Transverse colon (tissue), 4 donors: ENCODE results near the gene LYZL4. TPM values are rescaled to one million over a fixed set of nuclear protein-coding genes. Genes with fewer than 3 reads are reported as not detected.

ENCODE experiments used
- DNase-seq: peaks from one replicate; pipeline ENCODE4 v3.0.0-alpha.2; 2019
- H3K27ac ChIP-seq, 4 donors: fragments of 200-600 bp; sonication (generic); 2 replicates each; pipeline ENCODE4 v1.5.1; 2016 to 2018; ENCODE audit warnings: inconsistent platforms in 4 of 4
- H3K27me3 ChIP-seq: fragments of 200-600 bp; sonication (generic); 2 replicates; pipeline ENCODE4 v1.5.1; 2017; ENCODE audit warnings: inconsistent platforms
- H3K36me3 ChIP-seq, 4 donors: fragments of 200-600 bp; sonication (generic); 2 replicates each; pipeline ENCODE4 v1.5.1; 2017 to 2019; ENCODE audit warnings: inconsistent platforms in 4 of 4
- H3K4me1 ChIP-seq, 4 donors: fragments of 200-600 bp; sonication (generic); 2 replicates each; pipeline ENCODE4 v1.5.1; 2017 to 2020; ENCODE audit warnings: inconsistent platforms in 4 of 4
- H3K4me3 ChIP-seq, 4 donors: fragments of 200-600 bp; sonication (generic); 1 replicate in 1 of 4; 2 replicates in 3 of 4; pipeline versions ENCODE4 v1.5.1 to v1.6.1; 2017 to 2019; ENCODE audit warnings: inconsistent platforms in 4 of 4
- H3K9me3 ChIP-seq, 2 donors: fragments of 200-600 bp; sonication (generic); 2 replicates each; pipeline ENCODE4 v1.5.1; 2017 to 2019; ENCODE audit warnings: inconsistent platforms in 2 of 2
- CTCF ChIP-seq, 5 experiments: fragments of 200-600 bp in 3 of 5; fragments of 450-650 bp in 2 of 5; sonication (generic) in 3 of 5; IDR thresholded peaks; 1 replicate in 2 of 5; 2 replicates in 3 of 5; pipeline ENCODE4 v1.5.1; 2016 to 2017; ENCODE audit warnings: antibody characterized with exemption in 5 of 5, inconsistent platforms in 3 of 5, mild to moderate bottlenecking in 2 of 5, moderate library complexity in 1 of 5
- EP300 ChIP-seq: sonication (generic); formaldehyde crosslinking; IDR thresholded peaks from one replicate; pipeline ENCODE4 v1.6.1; 2017; ENCODE audit warnings: antibody characterized with exemption, low read depth
- POLR2A ChIP-seq: fragments of 450-650 bp; IDR thresholded peaks from one replicate; pipeline ENCODE4 v1.6.1; 2016; ENCODE audit warnings: antibody characterized with exemption, mild to moderate bottlenecking, moderate library complexity
- POLR2AphosphoS5 ChIP-seq, 3 donors: sonication (generic); formaldehyde crosslinking; IDR thresholded peaks; one replicate each; pipeline ENCODE4 v1.6.1; 2016; ENCODE audit warnings: antibody characterized with exemption in 3 of 3
- WGBS, 2 donors: methylation state at CpG; one replicate each; pipeline ENCODE4 v1.1.5; 2018; ENCODE audit warnings: low coverage in 1 of 2; 5-methylcytosine and 5-hydroxymethylcytosine counted together
- in situ Hi-C, 4 donors: fragments of 200-750 bp; cut with MboI; loops; one replicate each; pipeline versions ENCODE4 v1.15.0 to v1.15.1; 2017; ENCODE audit warnings: low sequenced_read_pairs in 3 of 4, low pct_ligation_motif_present in 1 of 4, low pct_unique_long_range_greater_than_20kb in 1 of 4
- intact Hi-C: fragments of 100-400 bp; cut with DNase I; formaldehyde crosslinking; loops from one replicate; pipeline ENCODE4 v1.15.1; 2023; ENCODE audit warnings: low total_unique reads
- total RNA-seq, 4 donors: library from RNA; depleted of rRNA; stranded (reverse); fragments of >200 nt; gene quantifications; one replicate each; pipeline ENCODE4 v1.1.0, GENCODE V29; 2016

Gene LYZL4
- total RNA-seq, 4 donors from 2014 or later: not detected

GRCh38 chr3:42347928-42348327, 62.5 kb downstream of the LYZL4 start:
- H3K9me3 ChIP-seq: no peaks in the 10 kb centered on the region
- 85 to 100% methylated on average over 1 to 2 of the region's 2 CpGs for WGBS, 2 donors
- intact Hi-C loops (no loop called here), in situ Hi-C loops (no loop called here)
- H3K4me1 ChIP-seq: no peaks in the 10 kb centered on the region
- no peak overlapping the region for H3K4me3 ChIP-seq
- no peak overlapping the region for H3K27ac ChIP-seq
- no peaks in the 10 kb centered on the region for H3K36me3 ChIP-seq
- no peak for TF ChIP-seq EP300
- no peak for TF ChIP-seq POLR2A
- no peak for TF ChIP-seq CTCF (IDR thresholded peaks at IDR 0.05)
- no peak for TF ChIP-seq POLR2AphosphoS5 (IDR thresholded peaks at IDR 0.05)
- no peak for DNase-seq
- H3K27me3 ChIP-seq: no peaks in the 10 kb centered on the region

Other genes with a start within 250 kb of the LYZL4 start
- 1 to 10 TPM in 3 of 4 donors, not detected in 1; 1.4 to 2.2 (median 1.9) TPM for gene CCK, start 144.4 kb downstream of the LYZL4 start, total RNA-seq
- gene VIPR1, start 92.0 kb upstream of the LYZL4 start, total RNA-seq: 100 to 1,000 TPM; 121 to 565 (median 254) TPM
- 10 to 100 TPM; 22.7 to 66.3 (median 32.1) TPM for gene SEC22C, start 171.4 kb upstream of the LYZL4 start, total RNA-seq
- gene SS18L2, start 180.2 kb upstream of the LYZL4 start, total RNA-seq: 10 to 100 TPM in 3 of 4 donors, 1 to 10 TPM in 1; 3.4 to 23.9 (median 15.8) TPM
- 100 to 1,000 TPM in 3 of 4 donors, 10 to 100 TPM in 1; 96.3 to 172 (median 133) TPM for gene NKTR, start 190.1 kb upstream of the LYZL4 start, total RNA-seq
- 10 to 100 TPM in 3 of 4 donors, 1 to 10 TPM in 1; 10.0 to 44.1 (median 19.7) TPM for gene ZBTB47, start 243.1 kb upstream of the LYZL4 start, total RNA-seq